ENCODE data around the gene DNAJC17.

Gene DNAJC17

GRCh38 chr15:40770147-40770721, 37.0 kb downstream of the DNAJC17 start:
- H3K23ac ChIP-seq (ENCODE audit: low read length): no peak overlapping the region
- WGBS (ENCODE audit: extremely low coverage, insufficient coverage, low lambda C conversion rate): no CpG with 5 or more reads among the region's 17 CpGs

GRCh38 chr15:40769274-40770146, 37.8 kb downstream of the DNAJC17 start, which contains the start of gene C15orf62:
Gene C15orf62 (plus strand): TSS chr15:40769980. CDS start chr15:40770496, 516 bp downstream.
- no peak within 1 kb of the TSS for H2BK120ac ChIP-seq (ENCODE audit: low read depth, low read length)
- H3K4ac ChIP-seq (ENCODE audit: low read depth, low read length): no peak within 1 kb of the TSS
- H4K8ac ChIP-seq (ENCODE audit: low read depth, low read length): no peak within 1 kb of the TSS
- H3K4me3 ChIP-seq (ENCODE audit: low read length): no peak within 1 kb of the TSS
- no peak within 1 kb of the TSS for H3K9ac ChIP-seq (ENCODE audit: low read length)
- H3K18ac ChIP-seq (ENCODE audit: low read length): no peak within 1 kb of the TSS
- H3K23ac ChIP-seq (ENCODE audit: low read length): no peak within 1 kb of the TSS
- H3K4me2 ChIP-seq (ENCODE audit: low read length): no peak within 1 kb of the TSS
- H3K4me1 ChIP-seq (ENCODE audit: control insufficient read depth, low read depth, low read length): peaks cover 7% of the 10 kb centered on the region
- H2BK15ac ChIP-seq (replicated peaks; ENCODE audit: low read depth): no peak within 1 kb of the TSS
- no peak within 1 kb of the TSS for H2AK5ac ChIP-seq (ENCODE audit: low read length)
- H3K36me3 ChIP-seq (ENCODE audit: control insufficient read depth, insufficient read depth, low read length): no peaks in the 10 kb centered on the region
- H4K5ac ChIP-seq (ENCODE audit: low read length): no peak within 1 kb of the TSS
- no peaks in the 10 kb centered on the region for H3K27me3 ChIP-seq (ENCODE audit: insufficient read depth, low read length, poor library complexity)
- H3K79me2 ChIP-seq (ENCODE audit: control insufficient read depth, insufficient read depth, low read length): no peaks in the 10 kb centered on the region
- no peak within 1 kb of the TSS for H3K27ac ChIP-seq (ENCODE audit: low read depth, low read length)
- no CpG with 5 or more reads among the region's 28 CpGs for WGBS (ENCODE audit: extremely low coverage, insufficient coverage, low lambda C conversion rate)
- DNase-seq: no peak
- H3K79me1 ChIP-seq (ENCODE audit: low read length): no peaks in the 10 kb centered on the region
- H3K56ac ChIP-seq (ENCODE audit: low read length): no peak within 1 kb of the TSS
- no peak within 1 kb of the TSS for H2BK5ac ChIP-seq (ENCODE audit: low read length)

More at GRCh38 chr15:40770147-40770721, 37.0 kb downstream of the DNAJC17 start:
- Histone ChIP-seq H3K27ac (ENCODE audit: low read depth, low read length) (no peak overlapping the region), H3K9ac (ENCODE audit: low read length) (no peak overlapping the region), H2BK15ac (replicated peaks; ENCODE audit: low read depth) (no peak overlapping the region), H3K56ac (ENCODE audit: low read length) (no peak overlapping the region), H3K79me1 (ENCODE audit: low read length) (no peaks in the 10 kb centered on the region), H3K18ac (ENCODE audit: low read length) (no peak overlapping the region), H3K79me2 (ENCODE audit: control insufficient read depth, insufficient read depth, low read length) (no peaks in the 10 kb centered on the region), H3K4ac (ENCODE audit: low read depth, low read length) (no peak overlapping the region), H3K27me3 (ENCODE audit: insufficient read depth, low read length, poor library complexity) (no peaks in the 10 kb centered on the region), H3K4me2 (ENCODE audit: low read length) (no peak overlapping the region), H4K8ac (ENCODE audit: low read depth, low read length) (no peak overlapping the region), H2AK5ac (ENCODE audit: low read length) (no peak overlapping the region), H3K4me3 (ENCODE audit: low read length) (no peak overlapping the region), H2BK120ac (ENCODE audit: low read depth, low read length) (no peak overlapping the region), H3K36me3 (ENCODE audit: control insufficient read depth, insufficient read depth, low read length) (no peaks in the 10 kb centered on the region), H2BK5ac (ENCODE audit: low read length) (no peak overlapping the region), H4K5ac (ENCODE audit: low read length) (no peak overlapping the region), H3K4me1 (ENCODE audit: control insufficient read depth, low read depth, low read length) (peaks cover 5% of the 10 kb centered on the region)
- no peak for DNase-seq

GRCh38 chr15:40768521-40769273, 38.6 kb downstream of the DNAJC17 start:
- Histone ChIP-seq H3K4me2 (ENCODE audit: low read length) (no peak overlapping the region), H3K36me3 (ENCODE audit: control insufficient read depth, insufficient read depth, low read length) (no peaks in the 10 kb centered on the region), H2AK5ac (ENCODE audit: low read length) (no peak overlapping the region), H2BK15ac (replicated peaks; ENCODE audit: low read depth) (no peak overlapping the region), H3K4me1 (ENCODE audit: control insufficient read depth, low read depth, low read length) (peaks cover 7% of the 10 kb centered on the region), H3K27ac (ENCODE audit: low read depth, low read length) (no peak overlapping the region), H3K4ac (ENCODE audit: low read depth, low read length) (no peak overlapping the region), H3K56ac (ENCODE audit: low read length) (no peak overlapping the region), H3K18ac (ENCODE audit: low read length) (no peak overlapping the region), H4K8ac (ENCODE audit: low read depth, low read length) (no peak overlapping the region), H2BK120ac (ENCODE audit: low read depth, low read length) (no peak overlapping the region), H3K9ac (ENCODE audit: low read length) (no peak overlapping the region), H4K5ac (ENCODE audit: low read length) (no peak overlapping the region), H3K79me1 (ENCODE audit: low read length) (no peaks in the 10 kb centered on the region), H3K4me3 (ENCODE audit: low read length) (no peak overlapping the region), H3K79me2 (ENCODE audit: control insufficient read depth, insufficient read depth, low read length) (no peaks in the 10 kb centered on the region), H2BK5ac (ENCODE audit: low read length) (no peak overlapping the region), H3K27me3 (ENCODE audit: insufficient read depth, low read length, poor library complexity) (no peaks in the 10 kb centered on the region), H3K23ac (ENCODE audit: low read length) (no peak overlapping the region)
- DNase-seq: no peak
- WGBS (ENCODE audit: extremely low coverage, insufficient coverage, low lambda C conversion rate): no CpG with 5 or more reads among the region's 21 CpGs

GRCh38 chr15:40767838-40768500, 39.3 kb downstream of the DNAJC17 start:
- WGBS (ENCODE audit: extremely low coverage, insufficient coverage, low lambda C conversion rate): no CpG with 5 or more reads among the region's 29 CpGs
- no peak overlapping the region for H3K9ac ChIP-seq (ENCODE audit: low read length)

GRCh38 chr15:40766906-40767837, 40.1 kb downstream of the DNAJC17 start:
- Histone ChIP-seq H4K8ac (ENCODE audit: low read depth, low read length) (no peak overlapping the region), H2BK5ac (ENCODE audit: low read length) (no peak overlapping the region), H3K4me3 (ENCODE audit: low read length) (no peak overlapping the region), H3K4me2 (ENCODE audit: low read length) (no peak overlapping the region), H3K18ac (ENCODE audit: low read length) (no peak overlapping the region), H3K9ac (ENCODE audit: low read length) (no peak overlapping the region), H4K5ac (ENCODE audit: low read length) (no peak overlapping the region), H3K4ac (ENCODE audit: low read depth, low read length) (no peak overlapping the region), H3K79me2 (ENCODE audit: control insufficient read depth, insufficient read depth, low read length) (no peaks in the 10 kb centered on the region), H3K36me3 (ENCODE audit: control insufficient read depth, insufficient read depth, low read length) (no peaks in the 10 kb centered on the region), H3K79me1 (ENCODE audit: low read length) (no peaks in the 10 kb centered on the region), H2BK120ac (ENCODE audit: low read depth, low read length) (no peak overlapping the region), H3K4me1 (ENCODE audit: control insufficient read depth, low read depth, low read length) (peaks cover 9% of the 10 kb centered on the region), H3K23ac (ENCODE audit: low read length) (peak overlapping the region; percentile 39), H2AK5ac (ENCODE audit: low read length) (no peak overlapping the region), H3K27me3 (ENCODE audit: insufficient read depth, low read length, poor library complexity) (no peaks in the 10 kb centered on the region), H2BK15ac (replicated peaks; ENCODE audit: low read depth) (no peak overlapping the region), H3K56ac (ENCODE audit: low read length) (peak overlapping the region; percentile 56), H3K27ac (ENCODE audit: low read depth, low read length) (no peak overlapping the region)
- no CpG with 5 or more reads among the region's 32 CpGs for WGBS (ENCODE audit: extremely low coverage, insufficient coverage, low lambda C conversion rate)
- DNase-seq: no peak

More at GRCh38 chr15:40767838-40768500, 39.3 kb downstream of the DNAJC17 start:
- H2AK5ac ChIP-seq (ENCODE audit: low read length): no peak overlapping the region
- H3K79me2 ChIP-seq (ENCODE audit: control insufficient read depth, insufficient read depth, low read length): no peaks in the 10 kb centered on the region
- H3K4ac ChIP-seq (ENCODE audit: low read depth, low read length): no peak overlapping the region
- DNase-seq: no peak
- H3K56ac ChIP-seq (ENCODE audit: low read length): no peak overlapping the region
- no peak overlapping the region for H4K5ac ChIP-seq (ENCODE audit: low read length)
- H2BK15ac ChIP-seq (replicated peaks; ENCODE audit: low read depth): no peak overlapping the region
- H3K79me1 ChIP-seq (ENCODE audit: low read length): no peaks in the 10 kb centered on the region
- H3K18ac ChIP-seq (ENCODE audit: low read length): no peak overlapping the region
- no peak overlapping the region for H3K4me2 ChIP-seq (ENCODE audit: low read length)
- no peak overlapping the region for H3K4me3 ChIP-seq (ENCODE audit: low read length)
- H3K4me1 ChIP-seq (ENCODE audit: control insufficient read depth, low read depth, low read length): peaks cover 9% of the 10 kb centered on the region
- H2BK5ac ChIP-seq (ENCODE audit: low read length): no peak overlapping the region
- H3K27me3 ChIP-seq (ENCODE audit: insufficient read depth, low read length, poor library complexity): no peaks in the 10 kb centered on the region
- no peak overlapping the region for H3K23ac ChIP-seq (ENCODE audit: low read length)
- no peaks in the 10 kb centered on the region for H3K36me3 ChIP-seq (ENCODE audit: control insufficient read depth, insufficient read depth, low read length)
- no peak overlapping the region for H2BK120ac ChIP-seq (ENCODE audit: low read depth, low read length)
- H3K27ac ChIP-seq (ENCODE audit: low read depth, low read length): no peak overlapping the region
- no peak overlapping the region for H4K8ac ChIP-seq (ENCODE audit: low read depth, low read length)

Data from mesendoderm (in vitro differentiated cells).